Measurements from ENCODE around the gene CCL21.

The CCL21 gene

DNA sequence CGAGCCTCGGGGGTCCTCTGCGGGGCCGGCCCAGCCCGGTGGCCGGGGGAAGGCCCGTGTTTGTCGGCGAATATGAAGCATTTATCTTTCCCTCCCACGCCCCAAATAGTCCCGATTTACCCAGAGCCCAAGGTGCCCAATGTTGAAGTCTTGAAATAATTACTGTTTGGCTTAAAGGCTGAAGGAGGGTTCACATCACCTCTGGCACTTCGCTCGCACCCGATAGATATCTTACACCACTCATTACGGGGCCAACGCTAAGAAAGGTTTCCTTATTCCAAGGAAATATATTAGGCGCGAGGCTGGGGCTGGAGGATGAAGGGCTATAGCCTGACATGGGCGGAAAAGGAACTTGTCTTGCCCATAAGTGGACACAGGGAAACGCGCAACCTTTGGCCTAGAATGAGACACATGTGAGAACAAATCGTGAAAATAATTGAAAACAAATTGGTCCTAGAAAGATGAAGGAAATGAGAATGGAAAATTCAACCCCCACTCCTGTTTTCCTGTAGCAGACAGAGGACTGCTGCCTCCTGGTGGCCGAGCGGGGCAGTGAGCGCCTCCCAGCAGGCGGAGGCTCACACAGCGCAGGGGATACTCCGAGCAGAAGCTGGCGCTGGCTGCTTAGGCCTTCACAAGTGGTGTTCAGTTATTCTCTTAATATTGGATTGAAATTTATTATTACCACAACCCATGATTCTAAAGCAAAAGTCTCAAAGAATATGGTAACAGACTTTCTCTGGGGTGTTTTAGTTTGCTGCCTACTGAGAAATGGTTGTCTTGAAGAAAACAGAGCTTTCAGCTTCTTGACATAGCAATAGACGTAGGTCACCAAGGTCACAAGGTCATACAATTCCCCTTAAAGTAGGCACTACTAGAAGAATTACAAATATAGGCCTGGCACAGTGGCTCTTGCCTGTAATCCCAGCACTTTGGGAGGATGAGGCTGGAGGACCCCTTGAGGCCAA is 7.9 kb downstream of the CCL21 start:
- peak; percentile 91 for DNase-seq

DNA sequence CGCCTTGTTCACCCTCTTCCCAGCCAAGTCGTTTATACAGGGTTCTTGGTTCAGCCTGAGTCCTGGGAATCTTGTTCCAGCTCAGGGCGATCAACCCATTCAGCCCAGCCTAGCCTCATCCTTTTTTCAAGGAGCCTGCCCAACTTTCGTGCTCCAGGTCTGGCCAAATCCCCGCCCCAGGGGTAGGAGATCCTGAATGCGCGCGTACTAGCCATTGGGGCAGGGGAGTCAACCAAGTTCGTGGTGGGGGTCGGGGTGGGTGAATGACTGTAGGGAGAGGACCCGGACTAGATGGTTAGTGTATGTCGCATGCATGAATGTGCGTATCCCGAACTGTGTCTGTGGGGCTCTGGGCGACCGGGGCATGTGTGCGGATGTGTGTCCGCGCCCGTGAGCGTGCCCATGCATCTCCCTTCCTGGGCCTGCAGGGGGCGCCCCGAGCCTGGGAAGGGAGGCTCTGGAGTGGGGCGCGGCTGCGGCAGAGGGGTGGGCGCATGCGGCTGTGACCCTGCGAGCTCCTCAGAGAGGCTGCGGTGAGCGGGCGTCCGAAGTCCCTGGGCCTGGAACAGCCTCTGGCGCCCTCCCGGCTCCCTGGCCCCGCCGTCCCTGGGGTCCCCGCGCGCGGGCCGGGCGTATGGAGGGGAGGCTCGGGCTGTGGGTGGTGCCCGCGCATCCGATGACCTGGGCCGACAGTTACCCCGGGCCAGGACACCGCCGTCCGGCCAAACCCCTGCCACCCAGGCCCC is 8.7 kb downstream of the CCL21 start:
- DNase-seq = peak; percentile 94

DNA sequence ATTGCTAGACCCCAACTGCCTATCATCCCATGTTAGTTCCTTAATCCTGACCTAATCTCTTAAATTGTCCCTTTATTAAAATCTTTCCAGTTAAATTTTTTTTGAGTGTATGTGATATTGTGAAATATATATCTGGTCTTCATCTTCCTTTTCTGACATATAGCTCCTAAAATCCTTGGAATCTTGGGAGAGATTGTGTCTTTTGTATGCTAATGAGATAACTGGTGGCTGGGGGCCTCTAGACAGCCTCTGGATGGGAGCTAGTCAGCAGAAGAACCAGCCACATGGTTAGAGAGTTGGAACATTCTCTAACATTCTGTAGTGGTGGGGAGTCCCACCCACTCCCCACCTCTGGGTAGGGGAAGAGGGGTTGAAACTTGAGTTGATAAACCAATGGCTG is 15.1 kb downstream of the CCL21 start:
- no peak for DNase-seq

DNA sequence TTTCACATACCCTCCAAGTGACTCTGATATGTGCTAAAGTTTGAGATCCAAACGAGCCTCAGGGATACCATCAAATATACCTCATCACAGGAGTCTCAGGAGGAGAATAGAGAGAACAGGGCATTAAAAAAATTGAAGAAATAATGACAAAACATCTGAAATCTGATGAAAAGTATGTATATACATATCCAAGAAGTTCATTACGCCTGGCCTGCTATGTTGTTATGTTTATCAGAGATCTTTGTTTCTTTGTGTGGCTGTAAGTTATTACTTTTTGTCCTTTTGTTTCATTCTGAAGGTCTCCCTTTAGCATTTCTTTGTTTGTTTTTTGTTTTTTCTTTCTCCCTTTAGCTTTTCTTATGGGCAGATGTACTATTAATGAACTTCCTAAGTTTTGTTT is 16.4 kb downstream of the CCL21 start:
- no peak for DNase-seq

DNA sequence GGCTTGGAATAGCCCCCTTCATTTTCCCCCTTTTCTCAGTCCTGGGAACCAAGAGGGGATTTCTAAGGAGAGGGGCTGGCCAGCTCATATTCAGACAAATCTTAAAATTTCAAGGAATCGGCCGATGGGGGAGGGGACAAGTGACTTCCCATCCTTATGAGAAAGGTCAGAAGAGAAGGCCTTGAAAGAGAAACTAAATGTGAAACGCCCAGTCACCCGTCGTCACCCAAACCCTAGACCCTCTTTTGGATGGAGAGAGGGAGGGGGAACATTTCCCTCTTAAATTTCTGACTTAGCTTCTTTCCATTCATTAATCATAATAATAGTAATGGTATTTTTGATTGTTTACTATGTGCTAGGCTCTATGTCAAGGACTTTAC is 18.0 kb downstream of the CCL21 start:
- no peak for DNase-seq

DNA sequence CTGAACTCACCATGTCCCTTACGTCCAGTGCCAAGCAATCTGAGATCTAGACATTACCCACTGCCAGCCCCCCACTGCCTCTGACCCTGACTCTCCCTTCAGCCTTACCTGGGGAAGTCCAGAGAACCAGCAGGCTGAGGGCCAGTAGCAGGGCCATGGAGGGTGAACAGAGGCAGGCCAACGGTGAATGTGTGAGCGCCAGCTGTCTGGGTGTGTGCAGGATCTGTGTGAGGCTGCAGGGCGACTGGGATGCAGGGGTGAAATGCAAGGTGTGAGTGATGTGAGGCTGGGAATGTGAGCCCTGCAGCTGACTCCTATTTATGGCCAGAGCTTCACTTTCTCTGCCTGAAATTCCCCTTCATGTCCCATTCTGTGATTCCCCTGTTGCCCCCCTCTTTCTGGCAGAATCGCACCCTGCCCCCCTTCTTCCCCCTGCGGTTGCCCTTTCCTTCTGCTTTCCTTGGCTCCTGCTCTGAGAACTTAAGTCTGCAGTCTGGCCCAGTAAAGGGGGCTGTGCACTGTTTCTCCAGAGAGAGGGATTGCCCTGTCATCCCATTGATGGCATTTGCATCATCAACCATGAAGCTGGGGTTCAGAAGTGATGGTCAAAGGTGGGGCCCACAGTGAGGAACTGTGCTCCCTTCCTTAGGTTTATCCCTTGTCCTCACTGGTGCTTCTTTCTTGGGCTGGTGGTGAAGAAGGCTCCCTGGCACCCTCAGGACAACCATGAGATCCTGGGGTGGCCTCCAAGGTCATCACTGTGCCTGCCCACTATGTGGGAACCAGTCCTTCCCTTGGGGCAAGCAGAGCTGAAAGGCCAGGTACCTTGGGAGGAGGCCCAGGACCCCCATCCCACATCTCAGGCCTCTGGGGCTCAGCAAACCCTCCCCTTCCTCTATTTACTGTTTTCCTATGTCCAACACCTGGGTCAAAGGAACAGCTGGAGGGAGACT is 18.7 kb downstream of the CCL21 start, which contains the start of gene CCL19:
Gene CCL19, minus strand, starts transcription at position 294 of the 953 bp plus-strand sequence. Its CDS starts 137 bp downstream, at position 157.
- DNase-seq = no peak

DNA sequence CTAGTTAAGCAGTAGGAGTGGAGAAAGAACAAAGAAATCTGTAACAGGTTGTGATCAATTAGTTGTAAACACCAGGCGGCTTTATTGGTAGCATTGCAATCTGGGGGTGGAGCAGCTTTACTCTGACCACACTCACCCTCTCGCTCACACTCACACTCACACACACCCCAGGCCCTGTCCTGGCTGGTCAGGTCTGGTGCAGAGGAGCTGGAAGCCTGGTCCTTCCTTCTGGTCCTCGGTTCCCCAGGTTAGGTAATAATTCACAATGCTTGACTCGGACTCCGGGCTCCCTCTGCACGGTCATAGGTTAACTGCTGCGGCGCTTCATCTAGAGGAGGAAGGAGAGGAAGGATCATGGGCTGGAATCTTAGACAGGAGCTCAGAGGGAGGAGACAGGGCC is 20.4 kb downstream of the CCL21 start:
- no peak for DNase-seq

DNA sequence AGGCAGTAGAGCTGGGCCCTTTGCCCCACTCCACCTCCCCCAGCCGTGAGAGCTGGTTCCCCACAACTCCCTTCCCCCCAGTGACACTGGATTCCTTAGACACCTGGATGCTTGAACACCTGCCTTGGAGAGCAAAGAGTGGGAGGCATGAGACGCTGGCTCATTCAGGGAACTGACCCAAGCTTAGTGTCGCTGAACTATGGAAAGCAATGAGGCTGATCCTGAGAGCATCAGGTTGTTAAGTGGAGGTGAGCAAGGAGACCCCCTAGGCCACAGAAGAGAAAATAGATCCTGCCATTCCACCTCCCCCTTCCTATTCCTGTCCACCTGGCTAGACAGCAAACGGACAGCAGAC is 20.8 kb downstream of the CCL21 start:
- DNase-seq = no peak

DNA sequence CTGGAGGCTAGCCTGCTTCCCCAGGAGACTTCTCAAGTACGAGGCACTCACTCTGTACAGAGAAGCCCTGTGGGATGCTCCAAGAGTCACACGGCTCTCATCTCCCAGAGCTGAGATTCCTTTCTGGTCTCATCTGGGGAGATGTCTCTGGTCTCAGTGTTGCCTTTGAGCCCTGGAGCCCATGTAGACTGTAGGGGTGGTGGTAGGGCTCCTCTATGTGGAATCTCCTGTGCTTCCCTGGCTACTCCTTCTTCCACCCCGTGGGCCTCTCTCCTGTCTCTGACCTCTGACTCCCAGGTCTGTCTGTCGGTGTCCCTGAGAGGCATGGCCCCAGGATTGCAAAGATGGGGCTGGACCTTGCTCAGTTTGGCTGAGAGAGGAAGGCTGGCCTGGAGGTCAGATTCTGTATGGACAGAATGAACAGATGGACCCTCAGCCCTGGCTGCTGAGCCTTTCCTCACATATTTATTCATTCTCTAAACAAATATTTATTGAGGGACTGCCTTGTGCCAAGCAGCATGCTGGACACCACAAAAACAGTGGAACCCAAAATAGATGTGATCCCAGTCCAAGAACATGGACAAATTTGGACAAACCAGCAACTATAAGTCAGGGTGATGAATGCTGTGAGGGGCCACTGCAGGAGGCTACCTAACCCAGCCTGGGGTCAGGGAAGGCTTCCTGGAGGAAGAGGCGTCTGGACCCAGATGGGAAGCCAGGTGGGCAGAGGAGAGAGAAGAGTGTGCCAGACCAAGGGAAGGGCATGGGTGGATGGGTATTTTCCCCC is 21.4 kb downstream of the CCL21 start:
- no peak for DNase-seq

DNA sequence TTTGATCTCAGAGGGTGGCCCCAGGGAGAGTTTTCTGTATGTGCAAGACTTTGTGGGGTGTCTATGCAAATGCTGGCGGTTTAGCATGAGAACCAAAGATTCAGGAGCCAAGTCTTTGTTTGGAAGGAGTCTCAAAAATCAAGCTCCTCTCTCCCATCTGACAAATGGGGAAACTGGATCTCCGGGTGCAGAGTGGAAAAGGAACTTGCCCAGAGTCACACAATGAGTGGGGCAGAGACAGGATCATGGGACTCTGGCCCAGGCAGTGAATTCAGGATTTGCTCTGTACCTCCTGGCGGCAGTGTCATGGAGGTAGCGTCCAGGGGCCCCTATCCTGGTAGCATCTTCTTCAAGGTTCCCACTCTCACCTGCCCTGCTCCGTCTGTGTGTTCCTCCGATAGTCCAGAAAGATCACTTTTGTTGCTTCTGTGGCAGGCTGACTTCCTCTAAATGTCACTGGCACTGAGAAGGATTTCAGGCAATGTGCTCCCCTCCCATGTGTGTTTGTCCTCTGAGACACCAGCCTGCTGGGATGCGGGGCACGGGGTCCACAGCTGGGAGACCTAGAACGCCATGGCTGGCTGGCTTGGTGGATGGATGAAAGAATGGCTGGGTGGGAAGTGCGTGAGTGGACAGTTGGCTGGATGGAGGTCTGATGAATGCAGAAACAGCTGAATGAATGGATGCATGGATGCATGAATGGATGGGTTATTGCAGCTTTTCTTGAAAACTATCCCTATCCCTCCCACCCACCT is 22.5 kb downstream of the CCL21 start:
- no peak for DNase-seq

DNA sequence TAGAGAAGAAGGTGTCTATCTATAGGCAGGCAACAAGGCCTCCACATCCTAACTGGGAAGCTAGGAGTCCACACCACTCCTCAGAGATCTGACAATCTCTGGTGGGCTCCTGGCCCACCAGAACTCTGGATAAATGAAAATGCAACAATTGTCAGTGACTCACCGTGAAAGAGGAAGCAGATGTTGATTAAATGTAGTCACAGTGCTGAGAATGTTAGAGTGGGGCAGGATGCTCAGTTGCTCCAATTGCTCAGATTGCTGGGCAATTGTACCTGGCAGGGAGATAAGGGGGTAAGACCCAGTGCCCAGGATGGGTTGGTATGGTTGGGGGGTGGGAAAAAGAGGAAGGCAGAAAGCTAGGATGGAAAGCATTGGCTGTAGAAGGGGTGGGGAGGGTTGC is 23.2 kb downstream of the CCL21 start:
- no peak for DNase-seq

DNA sequence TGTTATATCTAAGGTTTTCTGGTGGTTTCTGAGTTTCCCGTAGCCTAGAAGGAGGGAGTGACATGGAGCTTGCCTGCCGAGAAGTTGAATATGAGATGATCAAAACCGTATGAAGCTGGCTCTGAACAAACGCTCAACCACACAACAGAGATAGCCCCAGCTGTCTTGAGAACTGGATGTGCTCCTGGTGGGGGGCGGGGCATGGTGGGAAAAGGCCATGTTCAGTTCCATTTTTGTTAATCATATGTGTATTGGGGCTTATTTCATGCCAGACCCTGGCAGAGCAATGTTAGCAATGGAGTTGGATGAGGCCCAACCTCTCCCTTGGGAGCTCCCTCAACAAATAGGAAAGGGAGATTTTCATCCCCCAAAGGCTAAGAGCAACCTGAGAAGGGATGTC is 23.7 kb downstream of the CCL21 start:
- DNase-seq = no peak

DNA sequence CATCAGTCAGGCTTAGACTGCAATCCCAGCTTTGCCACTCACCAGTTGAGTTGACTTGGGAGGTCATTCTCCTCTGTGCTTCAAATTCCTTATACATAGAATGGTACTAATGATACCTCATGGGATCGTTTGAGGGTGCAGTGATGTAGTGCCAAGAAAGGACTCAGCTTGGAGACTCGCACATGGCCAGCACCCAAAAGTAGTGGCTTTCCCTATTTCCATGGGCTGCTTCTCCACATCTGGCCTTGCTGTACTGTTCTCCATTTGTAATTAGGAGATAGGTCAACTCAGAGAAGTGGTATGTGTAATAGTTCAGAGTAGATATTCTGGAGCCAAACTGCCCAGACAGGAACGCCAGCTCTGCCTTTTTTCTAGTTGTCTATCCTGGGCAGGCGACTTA is 24.3 kb downstream of the CCL21 start:
- no peak for DNase-seq

DNA sequence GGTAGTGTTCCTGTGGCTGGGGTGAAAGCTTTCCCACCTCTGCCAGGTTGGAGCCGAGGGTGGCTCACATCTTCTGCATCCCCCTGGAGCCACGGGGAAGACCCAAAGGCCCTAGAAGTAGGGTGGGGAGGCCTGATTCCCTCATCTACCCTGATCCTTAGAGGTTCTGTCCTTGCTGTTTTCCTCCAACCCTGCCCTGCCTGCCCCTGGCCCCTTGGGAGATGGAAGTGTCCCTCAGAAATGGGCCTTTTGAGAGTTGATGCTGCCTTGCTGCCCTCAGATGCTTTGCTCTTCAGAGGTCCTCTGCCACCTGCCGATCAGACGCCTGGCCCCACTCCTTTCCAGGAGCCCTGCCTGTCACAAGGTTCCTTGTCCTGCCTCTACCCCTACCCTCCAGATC is 25.1 kb downstream of the CCL21 start:
- no peak for DNase-seq

DNA sequence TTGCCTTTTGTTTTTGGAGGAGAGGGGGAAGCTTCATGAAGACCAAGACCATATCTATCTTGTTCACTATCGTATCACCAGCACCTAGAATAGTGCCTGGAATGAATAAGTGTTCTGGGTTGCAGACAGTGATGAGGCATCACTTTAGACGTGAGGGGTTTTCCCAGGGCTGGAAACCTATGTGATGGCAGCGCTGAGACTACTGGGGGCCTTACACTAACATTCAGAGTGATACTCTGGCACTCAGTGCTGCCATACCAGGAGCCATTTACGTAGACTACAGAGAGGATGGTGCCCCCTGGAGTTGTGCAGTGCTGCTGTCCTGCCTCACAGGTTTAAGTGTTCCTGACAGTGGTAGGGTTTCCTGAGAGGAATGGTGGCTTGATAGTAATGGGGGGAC is 25.8 kb downstream of the CCL21 start:
- peak; percentile 58 for DNase-seq

DNA sequence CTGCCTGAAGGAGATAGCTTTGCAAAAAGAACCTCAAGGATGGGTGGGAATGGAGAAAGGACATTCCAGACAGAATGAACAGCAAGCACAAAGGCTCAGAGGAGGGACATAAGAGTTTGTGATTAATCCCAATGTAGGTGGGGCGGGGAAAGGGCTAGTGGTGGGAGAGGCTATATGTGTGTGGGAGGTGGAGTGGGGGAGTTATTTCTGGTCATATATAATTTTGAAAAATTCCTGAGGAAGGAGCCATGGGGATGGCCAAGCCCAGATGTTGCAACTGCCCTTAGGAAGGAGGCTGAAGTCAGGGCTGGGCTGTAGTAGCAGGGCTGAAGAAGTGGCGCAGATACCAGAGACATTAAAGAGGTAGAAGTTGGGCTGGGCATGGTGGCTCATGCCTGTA is 34.1 kb downstream of the CCL21 start:
- no peak for DNase-seq

DNA sequence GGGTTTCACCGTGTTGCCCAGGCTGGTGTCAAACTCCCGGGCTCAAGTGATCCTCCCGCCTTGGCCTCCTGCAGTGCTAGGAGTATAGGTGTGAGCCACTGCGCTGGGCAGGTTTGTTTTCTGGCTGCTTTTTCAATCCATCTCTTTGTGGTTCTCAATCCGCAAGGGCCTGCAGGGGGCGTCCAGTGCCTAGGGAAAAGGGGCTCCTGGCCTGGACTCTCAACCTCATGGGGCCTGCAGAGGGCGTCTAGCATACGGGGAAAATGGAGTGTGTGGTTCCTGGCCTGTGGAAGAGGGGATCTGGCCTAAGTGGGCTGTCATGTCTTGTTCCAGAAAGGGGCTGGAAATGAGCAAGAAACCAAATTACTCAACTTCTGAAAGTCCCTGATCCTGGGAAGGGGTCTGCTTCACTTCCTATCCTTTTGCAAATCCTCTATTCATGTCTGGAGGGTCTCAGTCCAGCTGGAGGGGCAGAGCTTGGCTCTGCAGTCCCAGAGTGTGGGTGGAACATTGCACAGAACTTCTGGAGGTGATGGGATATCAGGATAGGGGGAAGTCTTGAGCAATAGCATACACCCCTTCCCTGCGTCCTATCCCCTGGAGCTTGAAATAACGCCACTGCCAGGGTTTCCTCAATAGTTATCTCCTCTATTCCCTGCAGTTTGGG is 34.8 kb downstream of the CCL21 start:
- DNase-seq = peak; percentile 78

DNA sequence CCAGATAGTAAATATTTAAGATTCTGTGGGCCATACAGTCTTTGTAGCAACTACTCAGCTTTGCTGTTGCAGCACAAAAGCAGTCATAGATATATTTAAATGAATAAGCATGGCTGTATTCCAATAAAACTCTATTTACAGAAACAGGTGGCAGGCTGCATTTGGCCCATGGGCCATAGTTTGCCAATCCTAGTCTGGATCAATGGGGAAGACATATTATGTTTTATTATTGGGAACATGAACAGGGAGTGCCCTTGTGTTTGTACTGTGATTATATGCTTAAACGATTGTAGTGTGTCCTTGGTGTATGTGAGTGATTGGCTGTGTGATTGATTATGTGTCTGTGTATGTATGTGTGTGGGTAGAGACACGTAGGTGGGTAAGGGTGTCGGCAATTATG is 35.5 kb downstream of the CCL21 start:
- no peak for DNase-seq

DNA sequence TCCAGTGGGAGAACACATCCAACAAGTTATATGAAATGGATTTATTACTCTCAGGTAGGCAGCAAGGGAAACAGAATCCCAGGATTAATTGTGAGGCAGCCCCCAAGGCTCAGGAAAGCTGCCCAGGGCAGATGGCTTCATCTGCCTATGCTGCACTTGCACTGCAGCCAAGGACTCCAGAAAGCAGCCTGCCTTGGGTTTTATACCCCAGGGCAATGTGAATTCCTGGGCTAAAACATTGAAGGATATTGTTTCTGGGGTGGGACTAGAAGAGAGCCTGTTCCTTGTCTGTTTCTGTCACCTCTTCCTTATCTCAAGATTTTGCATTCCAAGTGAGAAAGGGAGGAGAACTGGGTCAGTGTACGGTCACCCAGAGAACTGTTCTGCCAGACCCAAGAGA is 38.6 kb downstream of the CCL21 start:
- no peak for DNase-seq

DNA sequence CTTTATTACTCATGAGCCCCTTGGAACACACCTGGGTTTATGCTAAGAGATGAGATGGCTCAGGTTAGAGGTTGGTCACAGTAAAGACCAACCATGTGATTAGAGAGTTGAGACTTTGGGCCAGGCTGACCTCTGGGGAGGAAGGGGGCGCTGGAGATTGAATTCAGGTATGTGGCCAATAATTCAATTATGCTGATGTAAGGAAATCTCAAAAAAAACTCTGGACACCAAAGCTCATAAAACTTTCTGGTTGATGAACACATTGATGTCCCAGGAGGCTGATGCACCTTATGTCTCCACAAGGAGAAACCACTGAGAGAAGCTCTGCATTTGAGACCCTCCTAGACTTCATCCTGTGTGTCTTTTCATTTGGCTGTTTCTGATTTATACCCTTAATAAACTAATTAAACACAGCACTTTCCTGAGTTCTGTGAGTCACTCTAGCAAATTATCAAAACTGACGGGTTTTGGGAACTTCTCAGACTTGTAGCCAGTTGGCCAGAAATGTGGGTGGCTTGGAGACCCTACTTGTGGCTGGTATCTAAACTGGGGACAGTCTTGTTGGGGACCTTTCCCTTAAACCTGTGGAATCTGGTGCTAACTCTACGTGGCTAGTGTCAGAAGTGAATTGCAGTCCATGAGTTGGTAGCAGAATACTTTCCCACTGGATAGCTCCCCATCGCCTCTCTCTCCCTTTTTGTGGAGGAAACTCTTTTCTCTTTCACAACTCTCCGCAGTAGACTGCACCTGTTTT is 40.0 kb downstream of the CCL21 start:
- DNase-seq = no peak

Data from activated CD8-positive, alpha-beta memory T cell treated with anti-CD3 and anti-CD28 coated beads, Interleukin-2, amount 50 U/mL, for 48 hours (primary cell).